Measurements from ENCODE around the gene YY1.

The YY1 gene

GRCh38 chr14:100237735-100238418 is 1.1 kb upstream of the YY1 start (continued):
- TF ChIP-seq ZBTB10 (tag by site-specific recombination; IDR thresholded peaks at IDR 0.05) (no peak), YY1 (tag by site-specific recombination; IDR thresholded peaks at IDR 0.05) (0 out of 2 replicates have a peak, but pooled peaks have one; percentile 44), ZNF366 (tag by site-specific recombination; conservative IDR thresholded peaks at IDR 0.05) (no peak), ZNF777 (tag by site-specific recombination; IDR thresholded peaks at IDR 0.05; ENCODE audit: borderline replicate concordance) (no peak), ZNF280D (tag by site-specific recombination; IDR thresholded peaks at IDR 0.05) (no peak), ZNF521 (tag by site-specific recombination; IDR thresholded peaks at IDR 0.05) (no peak), ZNF18 (tag by site-specific recombination; IDR thresholded peaks at IDR 0.05) (no peak), ZBTB20 (tag by site-specific recombination; IDR thresholded peaks at IDR 0.05) (peak; percentile 41; the same call in 1 of the 2 replicates), EGR2 (tag by site-specific recombination; IDR thresholded peaks at IDR 0.05; ENCODE audit: low read depth) (no peak), ZBTB11 (tag by site-specific recombination; conservative IDR thresholded peaks at IDR 0.05; ENCODE audit: low read depth) (peak; percentile 97), ZFP69B (tag by site-specific recombination; IDR thresholded peaks at IDR 0.05) (no peak), MZF1 (tag by site-specific recombination; IDR thresholded peaks at IDR 0.05; ENCODE audit: borderline replicate concordance) (no peak), ZNF692 (tag by site-specific recombination; IDR thresholded peaks at IDR 0.05) (0 out of 2 replicates have a peak, but pooled peaks have one; percentile 17), ZNF654 (tag by site-specific recombination; IDR thresholded peaks at IDR 0.05; ENCODE audit: low read depth) (no peak), ZFP3 (tag by site-specific recombination; IDR thresholded peaks at IDR 0.05; ENCODE audit: low read depth) (no peak), ZNF449 (tag by site-specific recombination; IDR thresholded peaks at IDR 0.05) (no peak), KLF16 (tag by site-specific recombination; IDR thresholded peaks at IDR 0.05) (no peak), ZBTB7A (tag by site-specific recombination; IDR thresholded peaks at IDR 0.05; ENCODE audit: low read depth) (no peak), ZNF274 (IDR thresholded peaks at IDR 0.05; ENCODE audit: low read length) (no peak), ZNF274 (tag by site-specific recombination; IDR thresholded peaks at IDR 0.05; ENCODE audit: borderline replicate concordance) (no peak), ZNF157 (tag by site-specific recombination; IDR thresholded peaks at IDR 0.05) (no peak), ZNF621 (tag by site-specific recombination; IDR thresholded peaks at IDR 0.05) (no peak), ZNF555 (tag by site-specific recombination; conservative IDR thresholded peaks at IDR 0.05) (no peak), ZSCAN30 (tag by site-specific recombination; IDR thresholded peaks at IDR 0.05) (peak; percentile 47; the same call in 1 of the 2 replicates), ZNF138 (tag by site-specific recombination; IDR thresholded peaks at IDR 0.05; ENCODE audit: borderline replicate concordance) (no peak)

Data from HEK293 (cell line).